SK-N-SH treated with all-trans-retinoic acid at 6 μM for 48 hours (cell line): ENCODE measurements around the gene CAGE1.

ENCODE experiments used
- ATAC-seq: fragments of 200-7000 bp; cut with Tn5 transposase; 3 replicates; pipeline ENCODE4 v1.9.1; 2020; ENCODE audit warnings: mild to moderate bottlenecking, moderate library complexity
- ARNTL ChIP-seq: fragments of 450-650 bp; formaldehyde crosslinking; IDR thresholded peaks from 2 replicates; pipeline ENCODE4 v1.5.0; 2020; ENCODE audit warnings: low read depth, mild to moderate bottlenecking, moderate library complexity, borderline replicate concordance
- BACH2 ChIP-seq: fragments of 250-450 bp; sonication (Bioruptor Pico); IDR thresholded peaks from 2 replicates; pipeline ENCODE4 v1.9.0; 2021; ENCODE audit warnings: mild to moderate bottlenecking, borderline replicate concordance
- CSDC2 ChIP-seq: fragments of 250-450 bp; sonication (Bioruptor Pico); IDR thresholded peaks from 2 replicates; pipeline ENCODE4 v1.5.0; 2020; ENCODE audit warnings: mild to moderate bottlenecking, moderate library complexity
- ESRRG ChIP-seq: fragments of 250-450 bp; sonication (Bioruptor Pico); IDR thresholded peaks from 2 replicates; pipeline ENCODE4 v1.6.1; 2021; ENCODE audit warnings: mild to moderate bottlenecking
- GLIS3 ChIP-seq: fragments of 250-450 bp; sonication (Bioruptor Pico); IDR thresholded peaks from 2 replicates; pipeline ENCODE4 v1.5.0; 2020; ENCODE audit warnings: mild to moderate bottlenecking, moderate library complexity
- ISL1 ChIP-seq: fragments of 250-450 bp; sonication (Bioruptor Pico); IDR thresholded peaks from 2 replicates; pipeline ENCODE4 v2.1.2; 2022; ENCODE audit warnings: mild to moderate bottlenecking, moderate library complexity
- OSR1 ChIP-seq: fragments of 250-450 bp; sonication (Bioruptor Pico); IDR thresholded peaks from 2 replicates; pipeline ENCODE4 v1.8.0; 2022; ENCODE audit warnings: moderate library complexity, mild to moderate bottlenecking, inconsistent platforms
- PPARA ChIP-seq: fragments of 250-450 bp; sonication (Bioruptor Pico); IDR thresholded peaks from 2 replicates; pipeline ENCODE4 v1.5.0; 2020; ENCODE audit warnings: mild to moderate bottlenecking, borderline replicate concordance
- RARB ChIP-seq: fragments of 250-450 bp; sonication (Bioruptor Pico); IDR thresholded peaks from 2 replicates; pipeline ENCODE4 v1.8.0; 2021; ENCODE audit warnings: mild to moderate bottlenecking, moderate library complexity
- TCF4 ChIP-seq: fragments of 250-450 bp; sonication (Bioruptor Pico); IDR thresholded peaks from 2 replicates; pipeline ENCODE4 v1.8.0; 2021; ENCODE audit warnings: mild to moderate bottlenecking, moderate library complexity, borderline replicate concordance
- TOX ChIP-seq: fragments of 250-450 bp; sonication (Bioruptor Pico); IDR thresholded peaks from 2 replicates; pipeline ENCODE4 v1.8.0; 2021; ENCODE audit warnings: mild to moderate bottlenecking, moderate library complexity, borderline replicate concordance
- ZC3H10 ChIP-seq: fragments of 250-450 bp; sonication (Bioruptor Pico); IDR thresholded peaks from 2 replicates; pipeline ENCODE4 v1.5.1; 2021; ENCODE audit warnings: mild to moderate bottlenecking, moderate library complexity
- ZFP3 ChIP-seq: fragments of 250-450 bp; sonication (Bioruptor Pico); IDR thresholded peaks from 2 replicates; pipeline ENCODE4 v1.5.0; 2020; ENCODE audit warnings: mild to moderate bottlenecking, moderate library complexity
- ZFP30 ChIP-seq: fragments of 450-650 bp; formaldehyde crosslinking; IDR thresholded peaks from 2 replicates; pipeline ENCODE4 v1.5.0; 2022; ENCODE audit warnings: mild to moderate bottlenecking, moderate library complexity
- ZNF70 ChIP-seq: fragments of 450-650 bp; formaldehyde crosslinking; IDR thresholded peaks from 2 replicates; pipeline ENCODE4 v1.5.0; 2020; ENCODE audit warnings: mild to moderate bottlenecking, moderate library complexity
- ZNF8 ChIP-seq: fragments of 450-650 bp; formaldehyde crosslinking; IDR thresholded peaks from 2 replicates; pipeline ENCODE4 v1.5.0; 2020; ENCODE audit warnings: mild to moderate bottlenecking, moderate library complexity
- TF ChIP-seq, protein P1 (sequence below): fragments of 250-450 bp; sonication (Bioruptor Pico); IDR thresholded peaks from 2 replicates; pipeline ENCODE4 v1.5.1; 2021; ENCODE audit warnings: mild to moderate bottlenecking, moderate library complexity
- TF ChIP-seq, protein P2 (sequence below): fragments of 250-450 bp; sonication (Bioruptor Pico); IDR thresholded peaks from 2 replicates; pipeline ENCODE4 v1.5.1; 2020; ENCODE audit warnings: low read depth, mild to moderate bottlenecking, moderate library complexity
- TF ChIP-seq, protein P3 (sequence below): fragments of 250-450 bp; sonication (Bioruptor Pico); IDR thresholded peaks from 2 replicates; pipeline ENCODE4 v1.8.0; 2020; ENCODE audit warnings: mild to moderate bottlenecking, moderate library complexity, borderline replicate concordance

The CAGE1 gene

DNA sequence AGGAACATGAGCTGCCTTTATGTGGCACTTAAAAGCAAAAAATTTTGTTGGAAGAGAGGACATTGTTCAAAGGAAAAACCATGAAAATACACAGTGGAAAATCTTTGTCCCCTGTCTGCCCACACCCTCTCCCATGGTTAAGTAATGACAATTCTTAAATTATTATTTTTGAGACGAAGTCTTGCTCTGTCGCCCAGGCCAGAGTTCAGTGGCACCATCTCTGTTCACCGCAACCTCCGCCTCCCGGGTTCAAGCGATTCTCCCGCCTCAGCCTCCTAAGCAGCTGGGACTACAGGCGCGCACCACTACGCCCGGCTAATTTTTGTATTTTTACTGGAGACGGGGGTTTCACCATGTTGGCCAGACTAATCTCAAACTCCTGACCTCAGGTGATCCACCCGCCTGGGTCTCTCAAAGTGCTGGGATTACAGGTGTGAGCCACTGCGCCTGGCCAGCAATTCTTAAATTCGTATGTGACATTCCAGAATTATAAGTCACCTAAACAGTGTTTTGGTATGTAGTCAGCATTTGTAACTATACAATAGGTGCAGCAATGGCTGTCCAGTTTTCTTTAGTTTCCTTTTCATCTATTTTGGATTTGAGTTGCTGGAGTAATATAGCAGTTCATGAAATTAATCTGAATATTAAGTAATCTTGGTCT is 75.9 kb downstream of the CAGE1 start:
- no peak for ATAC-seq
- TF ChIP-seq ARNTL (CRISPR knock-in tag) (no peak), GLIS3 (CRISPR knock-in tag) (no peak), BACH2 (no peak), TCF4 (CRISPR knock-in tag) (no peak), ZFP3 (CRISPR knock-in tag) (no peak)
- TF ChIP-seq, protein P1, sequence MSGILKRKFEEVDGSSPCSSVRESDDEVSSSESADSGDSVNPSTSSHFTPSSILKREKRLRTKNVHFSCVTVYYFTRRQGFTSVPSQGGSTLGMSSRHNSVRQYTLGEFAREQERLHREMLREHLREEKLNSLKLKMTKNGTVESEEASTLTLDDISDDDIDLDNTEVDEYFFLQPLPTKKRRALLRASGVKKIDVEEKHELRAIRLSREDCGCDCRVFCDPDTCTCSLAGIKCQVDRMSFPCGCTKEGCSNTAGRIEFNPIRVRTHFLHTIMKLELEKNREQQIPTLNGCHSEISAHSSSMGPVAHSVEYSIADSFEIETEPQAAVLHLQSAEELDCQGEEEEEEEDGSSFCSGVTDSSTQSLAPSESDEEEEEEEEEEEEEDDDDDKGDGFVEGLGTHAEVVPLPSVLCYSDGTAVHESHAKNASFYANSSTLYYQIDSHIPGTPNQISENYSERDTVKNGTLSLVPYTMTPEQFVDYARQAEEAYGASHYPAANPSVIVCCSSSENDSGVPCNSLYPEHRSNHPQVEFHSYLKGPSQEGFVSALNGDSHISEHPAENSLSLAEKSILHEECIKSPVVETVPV (CRISPR knock-in tag): no peak
- TF ChIP-seq, protein P2, sequence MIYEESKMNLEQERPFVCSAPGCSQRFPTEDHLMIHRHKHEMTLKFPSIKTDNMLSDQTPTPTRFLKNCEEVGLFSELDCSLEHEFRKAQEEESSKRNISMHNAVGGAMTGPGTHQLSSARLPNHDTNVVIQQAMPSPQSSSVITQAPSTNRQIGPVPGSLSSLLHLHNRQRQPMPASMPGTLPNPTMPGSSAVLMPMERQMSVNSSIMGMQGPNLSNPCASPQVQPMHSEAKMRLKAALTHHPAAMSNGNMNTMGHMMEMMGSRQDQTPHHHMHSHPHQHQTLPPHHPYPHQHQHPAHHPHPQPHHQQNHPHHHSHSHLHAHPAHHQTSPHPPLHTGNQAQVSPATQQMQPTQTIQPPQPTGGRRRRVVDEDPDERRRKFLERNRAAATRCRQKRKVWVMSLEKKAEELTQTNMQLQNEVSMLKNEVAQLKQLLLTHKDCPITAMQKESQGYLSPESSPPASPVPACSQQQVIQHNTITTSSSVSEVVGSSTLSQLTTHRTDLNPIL (CRISPR knock-in tag): no peak

DNA sequence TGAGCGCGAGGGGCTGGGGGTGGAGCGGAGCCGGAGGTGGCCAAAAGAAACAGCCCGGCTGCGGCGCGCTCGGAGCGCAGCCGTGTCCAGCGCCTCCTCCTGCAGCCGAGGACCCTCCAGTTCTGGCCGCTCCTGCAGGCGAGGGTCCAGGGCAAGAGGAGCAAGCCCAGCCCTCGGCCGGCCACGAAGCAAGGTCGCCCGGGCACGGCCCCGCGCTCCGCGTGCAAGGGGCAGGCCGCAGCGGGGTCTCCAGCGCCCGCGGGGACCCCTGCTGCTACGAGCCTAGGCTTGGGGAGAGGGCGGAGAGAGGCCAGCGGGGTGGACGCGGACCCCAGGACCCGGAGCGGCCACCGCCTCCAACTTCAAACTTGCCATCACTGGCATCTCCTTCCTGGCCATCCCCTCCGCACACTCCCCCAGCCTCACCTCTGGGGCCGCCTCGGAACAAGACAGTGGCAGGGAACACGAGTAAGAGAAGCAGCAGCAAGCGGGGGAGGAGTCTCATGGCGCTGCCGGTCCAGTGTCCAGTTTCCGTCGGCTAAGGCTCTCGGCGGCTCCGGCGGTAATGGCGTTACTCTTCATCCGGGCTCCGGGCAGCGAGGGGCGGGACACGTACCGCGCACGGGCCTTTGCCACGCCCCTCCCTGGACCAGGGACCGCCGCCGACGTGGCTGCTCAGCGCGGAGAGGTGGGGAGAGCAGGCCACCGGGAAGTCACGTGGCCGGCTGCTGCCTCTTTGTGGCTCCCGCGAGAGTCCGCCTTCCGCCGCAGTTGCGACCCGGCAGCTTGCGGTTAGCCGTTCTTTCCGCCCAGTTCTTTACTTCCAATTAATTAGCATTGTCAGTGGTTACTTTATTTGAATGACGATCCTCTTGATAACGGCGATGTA is 76.7 kb downstream of the CAGE1 start, which contains the start of gene SSR1:
TSS of gene SSR1 (minus strand) at position 584 of the 889 bp plus-strand sequence. CDS start at position 505, 79 bp downstream.
- TF ChIP-seq PPARA (CRISPR knock-in tag) (no peak), BACH2 (no peak), OSR1 (CRISPR knock-in tag) (no peak), ZFP30 (no peak), ZC3H10 (CRISPR knock-in tag) (no peak), ISL1 (no peak), ZFP3 (CRISPR knock-in tag) (no peak), TOX (no peak), RARB (CRISPR knock-in tag) (no peak), ZNF8 (CRISPR knock-in tag) (no peak), ARNTL (CRISPR knock-in tag) (no peak), CSDC2 (CRISPR knock-in tag) (no peak), ZNF70 (CRISPR knock-in tag) (no peak), TCF4 (CRISPR knock-in tag) (no peak)
- TF ChIP-seq, protein P1 (CRISPR knock-in tag): no peak
- peak; percentile 99 for ATAC-seq

DNA sequence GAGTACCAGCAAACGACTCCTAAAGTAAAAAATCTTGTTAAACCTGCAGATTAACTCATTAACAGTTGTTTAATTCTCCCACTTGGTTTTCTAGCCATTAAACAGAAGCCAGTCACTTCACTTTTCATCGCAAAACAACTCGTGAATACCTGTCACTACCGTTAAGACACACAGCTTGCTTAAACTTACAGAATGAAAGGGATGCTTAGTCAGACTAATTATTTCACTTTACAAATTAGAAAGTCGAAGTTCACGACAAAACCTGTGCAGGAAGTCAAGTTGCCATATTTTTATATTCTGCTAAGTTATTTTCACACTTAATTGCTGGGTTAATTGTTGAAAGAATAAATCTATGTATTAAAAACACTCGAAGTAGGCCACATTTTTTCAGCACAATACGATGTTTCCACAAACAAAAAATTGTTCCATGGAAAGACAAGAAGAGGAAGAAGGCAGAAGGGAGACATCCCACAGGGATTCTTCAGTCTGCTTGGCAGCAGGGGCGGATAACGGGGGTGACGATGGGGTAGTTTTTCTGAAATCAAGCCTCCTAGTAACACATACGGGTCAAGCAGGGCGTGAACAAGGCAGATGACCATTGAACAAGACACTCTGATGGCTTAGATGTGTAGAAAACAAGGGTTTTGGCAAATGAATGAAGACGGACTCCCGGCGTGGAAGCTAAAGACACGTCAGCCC is 77.5 kb downstream of the CAGE1 start:
- TF ChIP-seq ESRRG (CRISPR knock-in tag) (no peak), BACH2 (no peak)
- TF ChIP-seq, protein P3, sequence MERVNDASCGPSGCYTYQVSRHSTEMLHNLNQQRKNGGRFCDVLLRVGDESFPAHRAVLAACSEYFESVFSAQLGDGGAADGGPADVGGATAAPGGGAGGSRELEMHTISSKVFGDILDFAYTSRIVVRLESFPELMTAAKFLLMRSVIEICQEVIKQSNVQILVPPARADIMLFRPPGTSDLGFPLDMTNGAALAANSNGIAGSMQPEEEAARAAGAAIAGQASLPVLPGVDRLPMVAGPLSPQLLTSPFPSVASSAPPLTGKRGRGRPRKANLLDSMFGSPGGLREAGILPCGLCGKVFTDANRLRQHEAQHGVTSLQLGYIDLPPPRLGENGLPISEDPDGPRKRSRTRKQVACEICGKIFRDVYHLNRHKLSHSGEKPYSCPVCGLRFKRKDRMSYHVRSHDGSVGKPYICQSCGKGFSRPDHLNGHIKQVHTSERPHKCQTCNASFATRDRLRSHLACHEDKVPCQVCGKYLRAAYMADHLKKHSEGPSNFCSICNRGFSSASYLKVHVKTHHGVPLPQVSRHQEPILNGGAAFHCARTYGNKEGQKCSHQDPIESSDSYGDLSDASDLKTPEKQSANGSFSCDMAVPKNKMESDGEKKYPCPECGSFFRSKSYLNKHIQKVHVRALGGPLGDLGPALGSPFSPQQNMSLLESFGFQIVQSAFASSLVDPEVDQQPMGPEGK (CRISPR knock-in tag): no peak
- TF ChIP-seq, protein P2 (CRISPR knock-in tag): no peak
- TF ChIP-seq, all 23 proteins: peak for 0
- peak; percentile 20; the same call in 2 of the 3 replicates for ATAC-seq
